Liver (tissue), 3 donors: ENCODE measurements around the gene IFNAR1.

Experiments
- GABPA ChIP-seq, 2 donors: IDR thresholded peaks in 1 of 2; conservative IDR thresholded peaks in 1 of 2; 2 replicates each; pipeline ENCODE4 v1.6.1; 2016; ENCODE audit warnings: antibody characterized with exemption in 2 of 2, mild to moderate bottlenecking in 1 of 2, moderate library complexity in 1 of 2
- RAD21 ChIP-seq, 2 donors: IDR thresholded peaks; 2 replicates each; pipeline ENCODE4 v1.6.1; 2016; ENCODE audit warnings: antibody characterized with exemption in 2 of 2, mild to moderate bottlenecking in 2 of 2
- YY1 ChIP-seq: IDR thresholded peaks from 2 replicates; pipeline ENCODE4 v1.6.1; 2016; ENCODE audit warnings: antibody characterized with exemption, mild to moderate bottlenecking
- TF ChIP-seq, protein P1 (sequence below): fragments of 150-350 bp; IDR thresholded peaks from 2 replicates; pipeline ENCODE4 v1.5.1; 2017; ENCODE audit warnings: improper control_type of control experiment, low read depth, low read length; ENCODE audit not compliant: missing input control
- TF ChIP-seq, protein P2 (sequence below): IDR thresholded peaks from 2 replicates; pipeline ENCODE4 v1.6.1; 2016; ENCODE audit warnings: antibody characterized with exemption
- TF ChIP-seq, protein P3 (sequence below): IDR thresholded peaks from 2 replicates; pipeline ENCODE4 v1.6.1; 2016; ENCODE audit warnings: antibody characterized with exemption
- TF ChIP-seq, protein P4 (sequence below): IDR thresholded peaks from 2 replicates; pipeline ENCODE4 v1.6.1; 2016; ENCODE audit warnings: antibody characterized with exemption, mild to moderate bottlenecking
- donor health status: healthy.
- donor health status: healthy.

DNA sequence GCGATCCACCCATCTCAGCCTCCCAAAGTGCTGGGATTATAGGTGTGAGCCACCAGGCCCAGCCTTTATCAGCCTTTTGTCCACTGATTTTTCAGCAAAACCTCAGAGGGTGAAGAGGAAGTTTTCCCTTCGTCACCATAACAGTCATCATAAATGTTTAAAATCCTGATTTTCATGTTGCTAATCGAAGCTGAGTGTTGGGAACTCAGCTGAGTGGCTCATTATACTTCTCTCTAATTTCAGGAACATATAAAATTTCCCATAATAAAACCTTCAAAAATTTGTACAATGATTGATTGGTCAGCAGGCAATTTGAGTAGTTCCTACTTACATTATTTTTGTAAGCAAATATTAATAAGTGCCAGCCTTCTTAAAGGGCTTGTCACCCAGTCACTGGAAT, 46.6 kb downstream of the IFNAR1 start:
- TF ChIP-seq, protein P1, sequence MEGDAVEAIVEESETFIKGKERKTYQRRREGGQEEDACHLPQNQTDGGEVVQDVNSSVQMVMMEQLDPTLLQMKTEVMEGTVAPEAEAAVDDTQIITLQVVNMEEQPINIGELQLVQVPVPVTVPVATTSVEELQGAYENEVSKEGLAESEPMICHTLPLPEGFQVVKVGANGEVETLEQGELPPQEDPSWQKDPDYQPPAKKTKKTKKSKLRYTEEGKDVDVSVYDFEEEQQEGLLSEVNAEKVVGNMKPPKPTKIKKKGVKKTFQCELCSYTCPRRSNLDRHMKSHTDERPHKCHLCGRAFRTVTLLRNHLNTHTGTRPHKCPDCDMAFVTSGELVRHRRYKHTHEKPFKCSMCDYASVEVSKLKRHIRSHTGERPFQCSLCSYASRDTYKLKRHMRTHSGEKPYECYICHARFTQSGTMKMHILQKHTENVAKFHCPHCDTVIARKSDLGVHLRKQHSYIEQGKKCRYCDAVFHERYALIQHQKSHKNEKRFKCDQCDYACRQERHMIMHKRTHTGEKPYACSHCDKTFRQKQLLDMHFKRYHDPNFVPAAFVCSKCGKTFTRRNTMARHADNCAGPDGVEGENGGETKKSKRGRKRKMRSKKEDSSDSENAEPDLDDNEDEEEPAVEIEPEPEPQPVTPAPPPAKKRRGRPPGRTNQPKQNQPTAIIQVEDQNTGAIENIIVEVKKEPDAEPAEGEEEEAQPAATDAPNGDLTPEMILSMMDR = no peak
- TF ChIP-seq RAD21 (IDR thresholded peaks at IDR 0.05) (no peak), GABPA (IDR thresholded peaks at IDR 0.05 in 1 of 2, conservative IDR thresholded peaks at IDR 0.05 in 1 of 2) (no peak), YY1 (no peak)
- TF ChIP-seq, protein P2, sequence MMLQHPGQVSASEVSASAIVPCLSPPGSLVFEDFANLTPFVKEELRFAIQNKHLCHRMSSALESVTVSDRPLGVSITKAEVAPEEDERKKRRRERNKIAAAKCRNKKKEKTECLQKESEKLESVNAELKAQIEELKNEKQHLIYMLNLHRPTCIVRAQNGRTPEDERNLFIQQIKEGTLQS = no peak
- TF ChIP-seq, protein P3, sequence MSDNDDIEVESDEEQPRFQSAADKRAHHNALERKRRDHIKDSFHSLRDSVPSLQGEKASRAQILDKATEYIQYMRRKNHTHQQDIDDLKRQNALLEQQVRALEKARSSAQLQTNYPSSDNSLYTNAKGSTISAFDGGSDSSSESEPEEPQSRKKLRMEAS = no peak
- TF ChIP-seq, protein P4, sequence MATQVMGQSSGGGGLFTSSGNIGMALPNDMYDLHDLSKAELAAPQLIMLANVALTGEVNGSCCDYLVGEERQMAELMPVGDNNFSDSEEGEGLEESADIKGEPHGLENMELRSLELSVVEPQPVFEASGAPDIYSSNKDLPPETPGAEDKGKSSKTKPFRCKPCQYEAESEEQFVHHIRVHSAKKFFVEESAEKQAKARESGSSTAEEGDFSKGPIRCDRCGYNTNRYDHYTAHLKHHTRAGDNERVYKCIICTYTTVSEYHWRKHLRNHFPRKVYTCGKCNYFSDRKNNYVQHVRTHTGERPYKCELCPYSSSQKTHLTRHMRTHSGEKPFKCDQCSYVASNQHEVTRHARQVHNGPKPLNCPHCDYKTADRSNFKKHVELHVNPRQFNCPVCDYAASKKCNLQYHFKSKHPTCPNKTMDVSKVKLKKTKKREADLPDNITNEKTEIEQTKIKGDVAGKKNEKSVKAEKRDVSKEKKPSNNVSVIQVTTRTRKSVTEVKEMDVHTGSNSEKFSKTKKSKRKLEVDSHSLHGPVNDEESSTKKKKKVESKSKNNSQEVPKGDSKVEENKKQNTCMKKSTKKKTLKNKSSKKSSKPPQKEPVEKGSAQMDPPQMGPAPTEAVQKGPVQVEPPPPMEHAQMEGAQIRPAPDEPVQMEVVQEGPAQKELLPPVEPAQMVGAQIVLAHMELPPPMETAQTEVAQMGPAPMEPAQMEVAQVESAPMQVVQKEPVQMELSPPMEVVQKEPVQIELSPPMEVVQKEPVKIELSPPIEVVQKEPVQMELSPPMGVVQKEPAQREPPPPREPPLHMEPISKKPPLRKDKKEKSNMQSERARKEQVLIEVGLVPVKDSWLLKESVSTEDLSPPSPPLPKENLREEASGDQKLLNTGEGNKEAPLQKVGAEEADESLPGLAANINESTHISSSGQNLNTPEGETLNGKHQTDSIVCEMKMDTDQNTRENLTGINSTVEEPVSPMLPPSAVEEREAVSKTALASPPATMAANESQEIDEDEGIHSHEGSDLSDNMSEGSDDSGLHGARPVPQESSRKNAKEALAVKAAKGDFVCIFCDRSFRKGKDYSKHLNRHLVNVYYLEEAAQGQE = no peak
